BE2C (cell line): ENCODE data around the gene NCR2.

ENCODE experiments used
- DNase-seq: peaks from one replicate; pipeline ENCODE4 v3.0.0-alpha.2; 2020
- H3K27me3 ChIP-seq: fragments of 250-450 bp; sonication (Bioruptor Pico); 2 replicates; pipeline ENCODE4 v1.5.1; 2020; ENCODE audit warnings: mild to moderate bottlenecking
- H3K36me3 ChIP-seq: fragments of 250-450 bp; sonication (Bioruptor Pico); 2 replicates; pipeline ENCODE4 v1.5.1; 2020; ENCODE audit warnings: mild to moderate bottlenecking
- H3K4me1 ChIP-seq: fragments of 250-450 bp; sonication (Bioruptor Pico); 2 replicates; pipeline ENCODE4 v1.5.1; 2020
- H3K4me3 ChIP-seq: 2 replicates; pipeline ENCODE4 v1.5.1; 2011; ENCODE audit warnings: low read depth, low read length
- H3K9me3 ChIP-seq: fragments of 250-450 bp; sonication (Bioruptor Pico); 2 replicates; pipeline ENCODE4 v1.5.1; 2020
- CTCF ChIP-seq: IDR thresholded peaks from 2 replicates; pipeline ENCODE4 v1.5.1; 2012; ENCODE audit warnings: mild to moderate bottlenecking, low read depth, low read length

Gene NCR2

GRCh38 chr6:41356825-41357224 lies 21.4 kb downstream of the NCR2 start:
- H3K27me3 ChIP-seq, result peaks cover 42% of the 10 kb centered on the region
- no peaks in the 10 kb centered on the region for H3K36me3 ChIP-seq
- DNase-seq, result no peak
- H3K9me3 ChIP-seq, result no peaks in the 10 kb centered on the region
- H3K4me1 ChIP-seq, result no peaks in the 10 kb centered on the region
- no peak for TF ChIP-seq CTCF
- H3K4me3 ChIP-seq, result no peak overlapping the region

DNA sequence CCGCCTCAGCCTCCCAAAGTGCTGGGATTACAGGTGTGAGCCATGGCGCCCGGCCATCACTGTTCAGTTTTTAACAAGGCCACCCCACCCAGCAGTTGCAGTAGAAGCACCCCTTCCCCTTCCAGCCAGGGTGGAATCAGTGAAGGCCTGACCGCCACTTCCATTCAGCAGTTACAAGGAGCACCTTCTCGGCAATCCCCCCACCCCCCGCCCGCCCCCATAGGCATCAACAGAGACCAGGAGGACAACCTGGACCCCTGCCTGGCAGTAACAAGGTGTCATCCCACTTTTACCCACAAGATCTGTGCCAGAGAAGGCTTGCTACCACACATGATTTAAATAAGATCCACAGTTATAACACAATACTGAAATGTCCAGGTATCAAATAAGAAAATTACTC lies 23.1 kb downstream of the NCR2 start:
- Histone ChIP-seq H3K4me3 (no peak overlapping the region), H3K27me3 (peaks cover 46% of the 10 kb centered on the region), H3K4me1 (no peaks in the 10 kb centered on the region), H3K9me3 (no peaks in the 10 kb centered on the region), H3K36me3 (no peaks in the 10 kb centered on the region)
- no peak for DNase-seq
- TF ChIP-seq CTCF, result no peak

DNA sequence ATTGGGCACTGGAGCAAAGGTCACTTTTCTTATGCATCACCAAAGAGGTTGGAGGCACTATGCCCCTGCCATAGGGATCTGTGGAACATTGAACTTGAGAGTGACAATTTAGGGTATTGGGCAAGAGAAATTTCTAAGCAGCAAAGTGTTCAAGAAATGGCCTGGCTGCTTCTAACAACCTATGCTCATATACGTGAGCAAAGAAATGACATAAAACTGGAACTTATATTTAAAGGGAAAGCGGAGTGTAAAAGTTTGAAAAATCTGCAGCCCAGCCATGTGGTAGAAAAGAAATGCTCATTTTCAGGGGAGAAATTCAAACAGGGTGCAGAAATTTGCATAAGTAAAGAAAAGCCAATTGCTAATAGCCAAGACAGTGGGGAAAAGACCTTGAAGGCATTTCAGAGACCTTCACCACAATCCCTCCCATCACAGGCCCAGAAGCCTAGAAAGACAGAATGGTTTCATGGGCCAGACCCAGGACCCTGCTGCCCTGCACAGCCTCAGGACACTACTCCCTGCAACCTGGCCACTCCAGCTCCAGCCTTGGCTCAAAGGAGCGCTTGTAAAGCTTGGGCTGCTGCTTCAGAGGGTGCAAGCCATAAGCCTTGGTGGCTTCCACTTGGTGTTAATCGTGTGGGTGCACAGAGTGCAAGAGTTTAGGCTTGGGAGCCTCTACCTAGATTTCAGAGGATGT lies 24.4 kb downstream of the NCR2 start:
- Histone ChIP-seq H3K27me3 (peaks cover 50% of the 10 kb centered on the region), H3K36me3 (no peaks in the 10 kb centered on the region), H3K4me1 (no peaks in the 10 kb centered on the region), H3K9me3 (no peaks in the 10 kb centered on the region), H3K4me3 (no peak overlapping the region)
- DNase-seq, result no peak
- no peak for TF ChIP-seq CTCF

- no peaks in the 10 kb centered on the region for H3K36me3 ChIP-seq
- no peaks in the 10 kb centered on the region for H3K9me3 ChIP-seq
- no peaks in the 10 kb centered on the region for H3K4me1 ChIP-seq
- no peak for TF ChIP-seq CTCF
- H3K27me3 ChIP-seq, result peaks cover 50% of the 10 kb centered on the region
- no peak overlapping the region for H3K4me3 ChIP-seq
- DNase-seq, result no peak
Measured at GRCh38 chr6:41360314-41360685, 24.9 kb downstream of the NCR2 start.

- no peaks in the 10 kb centered on the region for H3K4me1 ChIP-seq
- no peaks in the 10 kb centered on the region for H3K36me3 ChIP-seq
- no peak overlapping the region for H3K4me3 ChIP-seq
- H3K27me3 ChIP-seq, result peaks cover 32% of the 10 kb centered on the region
- TF ChIP-seq CTCF, result no peak
- no peaks in the 10 kb centered on the region for H3K9me3 ChIP-seq
- DNase-seq, result no peak
Measured at GRCh38 chr6:41366150-41366549, 30.7 kb downstream of the NCR2 start.

DNA sequence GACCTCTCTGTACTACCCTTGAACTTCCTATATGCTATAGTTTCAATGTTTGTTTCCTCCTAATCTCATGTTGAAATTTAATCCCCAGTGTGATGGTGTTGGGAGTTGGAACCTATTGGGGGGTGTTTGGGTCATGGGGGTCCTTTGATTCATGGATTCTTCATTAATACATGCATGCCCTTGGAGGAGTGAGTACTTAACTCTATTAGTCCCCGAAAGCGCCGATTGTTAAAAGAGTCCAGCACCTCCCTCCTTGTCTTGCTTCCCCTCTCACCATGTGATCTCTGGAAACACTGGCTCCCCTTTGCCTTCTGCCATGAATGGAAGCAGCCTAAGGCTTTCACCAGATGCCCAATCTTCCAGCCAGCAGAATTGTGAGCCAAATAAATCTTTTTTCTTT lies 31.7 kb downstream of the NCR2 start:
- Histone ChIP-seq H3K27me3 (peaks cover 38% of the 10 kb centered on the region), H3K36me3 (no peaks in the 10 kb centered on the region), H3K4me1 (no peaks in the 10 kb centered on the region), H3K4me3 (no peak overlapping the region), H3K9me3 (no peaks in the 10 kb centered on the region)
- DNase-seq, result no peak
- TF ChIP-seq CTCF, result no peak
